BE2C (cell line): ENCODE data around the gene WDR83.
A peak's percentile ranks its signal among the peaks of the same experiment; 100 is the strongest.

Source experiments
- DNase-seq: peaks from one replicate; pipeline ENCODE4 v3.0.0-alpha.2; 2020
- H3K27me3 ChIP-seq: fragments of 250-450 bp; sonication (Bioruptor Pico); 2 replicates; pipeline ENCODE4 v1.5.1; 2020; ENCODE audit warnings: mild to moderate bottlenecking
- H3K36me3 ChIP-seq: fragments of 250-450 bp; sonication (Bioruptor Pico); 2 replicates; pipeline ENCODE4 v1.5.1; 2020; ENCODE audit warnings: mild to moderate bottlenecking
- H3K4me1 ChIP-seq: fragments of 250-450 bp; sonication (Bioruptor Pico); 2 replicates; pipeline ENCODE4 v1.5.1; 2020
- H3K4me3 ChIP-seq: 2 replicates; pipeline ENCODE4 v1.5.1; 2011; ENCODE audit warnings: low read depth, low read length
- H3K9me3 ChIP-seq: fragments of 250-450 bp; sonication (Bioruptor Pico); 2 replicates; pipeline ENCODE4 v1.5.1; 2020
- CTCF ChIP-seq: IDR thresholded peaks from 2 replicates; pipeline ENCODE4 v1.5.1; 2012; ENCODE audit warnings: mild to moderate bottlenecking, low read depth, low read length

WDR83 gene

GRCh38 chr19:12628040-12629022 is 38.3 kb upstream of the WDR83 start:
- peaks cover 15% of the 10 kb centered on the region for H3K9me3 ChIP-seq
- H3K27me3 ChIP-seq: no peaks in the 10 kb centered on the region
- peaks cover 62% of the 10 kb centered on the region for H3K36me3 ChIP-seq
- H3K4me1 ChIP-seq: no peaks in the 10 kb centered on the region
- TF ChIP-seq CTCF: no peak
- H3K4me3 ChIP-seq: no peak overlapping the region
- DNase-seq: no peak

GRCh38 chr19:12629215-12629614 is 37.4 kb upstream of the WDR83 start:
- DNase-seq: no peak
- peaks cover 15% of the 10 kb centered on the region for H3K9me3 ChIP-seq
- H3K36me3 ChIP-seq: peaks cover 55% of the 10 kb centered on the region
- H3K27me3 ChIP-seq: no peaks in the 10 kb centered on the region
- no peak overlapping the region for H3K4me3 ChIP-seq
- TF ChIP-seq CTCF: no peak
- H3K4me1 ChIP-seq: no peaks in the 10 kb centered on the region

GRCh38 chr19:12636631-12637030 is 30.0 kb upstream of the WDR83 start:
- no peaks in the 10 kb centered on the region for H3K4me1 ChIP-seq
- no peak for DNase-seq
- TF ChIP-seq CTCF: no peak
- H3K36me3 ChIP-seq: no peaks in the 10 kb centered on the region
- H3K9me3 ChIP-seq: no peaks in the 10 kb centered on the region; the same call in 1 of the 2 replicates
- no peak overlapping the region for H3K4me3 ChIP-seq
- H3K27me3 ChIP-seq: no peaks in the 10 kb centered on the region

GRCh38 chr19:12638611-12639182 is 27.9 kb upstream of the WDR83 start:
- Histone ChIP-seq H3K27me3 (no peaks in the 10 kb centered on the region), H3K4me3 (no peak overlapping the region), H3K36me3 (no peaks in the 10 kb centered on the region), H3K9me3 (no peaks in the 10 kb centered on the region), H3K4me1 (no peaks in the 10 kb centered on the region)
- no peak for DNase-seq
- TF ChIP-seq CTCF: no peak

- H3K4me3 ChIP-seq: peak overlapping the region; percentile 33
- H3K4me1 ChIP-seq: no peaks in the 10 kb centered on the region
- no peaks in the 10 kb centered on the region for H3K36me3 ChIP-seq
- no peaks in the 10 kb centered on the region for H3K9me3 ChIP-seq
- no peaks in the 10 kb centered on the region for H3K27me3 ChIP-seq
- DNase-seq: peak; percentile 84
- peak; percentile 79 for TF ChIP-seq CTCF
Observed at GRCh38 chr19:12639901-12640613, 26.6 kb upstream of the WDR83 start.
